GM12878 (cell line): Measurements from ENCODE around the gene GPC6. TPM values are rescaled to one million over a fixed set of nuclear protein-coding genes. Genes with fewer than 3 reads are reported as not detected.

Experiments used
- ATAC-seq: fragments of 200-7000 bp; cut with Tn5 transposase; 3 replicates; pipeline ENCODE4 v1.9.1; 2020; ENCODE audit warnings: mild to moderate bottlenecking, moderate library complexity
- BruUV-seq: library from RNA; stranded (reverse); fragments of 400-500 nt; replicated peaks from 2 replicates; lab custom pipeline; 2021; lab: Mats Ljungman, UMichigan
- CTCF ChIA-PET: fragments of 300-600 bp; sonication (Branson Sonifier 250); formaldehyde crosslinking; extraction: SDS; loops from one replicate; lab custom pipeline; 2021; ENCODE audit warnings: inconsistent platforms; lab: Yijun Ruan, JAX
- POLR2A ChIA-PET: fragments of 350-600 bp; formaldehyde crosslinking; extraction: SDS; loops from one replicate; lab custom pipeline; 2021; ENCODE audit warnings: inconsistent platforms; lab: Charles Lee
- RAD21 ChIA-PET: fragments of 300-600 bp; sonication (Branson Sonifier 250); formaldehyde crosslinking; loops from one replicate; lab custom pipeline; 2023; ENCODE audit warnings: antibody characterized with exemption; ENCODE audit not compliant: unreplicated experiment; lab: Charles Lee
- SMC1A ChIA-PET: fragments of 300-600 bp; sonication (Branson Sonifier 250); formaldehyde crosslinking; loops from one replicate; lab custom pipeline; 2023; ENCODE audit not compliant: unreplicated experiment, uncharacterized antibody; lab: Charles Lee
- DNase-seq: peaks from one replicate; pipeline ENCODE4 v3.0.0-alpha.2; 2011; ENCODE audit warnings: low read depth, low spot score
- FAIRE-seq: peaks from 3 replicates; lab custom pipeline; 2011; peaks lifted over from hg19 to GRCh38; lab: Jason Lieb, UNC
- H2AFZ ChIP-seq: 2 replicates; pipeline ENCODE4 v1.6.0; 2011; ENCODE audit warnings: low read depth, low read length, control low read depth; ENCODE audit not compliant: control insufficient read depth
- H3K27ac ChIP-seq: 2 replicates; pipeline ENCODE4 v1.5.1; 2011; ENCODE audit warnings: control low read depth; ENCODE audit not compliant: control insufficient read depth, insufficient read depth
- H3K27me3 ChIP-seq, 2 experiments: replicated peaks in 1 of 2; 2 replicates each; pipeline versions ENCODE4 v1.6.0 to v1.6.1; 2011; ENCODE audit warnings: low read length in 1 of 2; ENCODE audit not compliant: control insufficient read depth in 2 of 2, insufficient read depth in 2 of 2
- H3K36me3 ChIP-seq, 2 experiments: 2 replicates each; pipeline ENCODE4 v1.5.1; 2011; ENCODE audit warnings: low read length in 1 of 2; ENCODE audit not compliant: control insufficient read depth in 2 of 2, insufficient read depth in 2 of 2
- H3K4me1 ChIP-seq: 2 replicates; pipeline ENCODE4 v1.6.1; 2011; ENCODE audit warnings: mild to moderate bottlenecking, low read length, moderate library complexity, mixed read lengths; ENCODE audit not compliant: control insufficient read depth, insufficient read depth
- H3K4me2 ChIP-seq: 2 replicates; pipeline ENCODE4 v1.6.0; 2011; ENCODE audit warnings: control low read depth; ENCODE audit not compliant: control insufficient read depth, insufficient read depth
- H3K4me3 ChIP-seq: fragments of 200-600 bp; sonication (generic); 2 replicates; pipeline ENCODE4 v1.5.1; 2016
- H3K79me2 ChIP-seq: 2 replicates; pipeline ENCODE4 v1.6.0; 2011; ENCODE audit warnings: low read length; ENCODE audit not compliant: control insufficient read depth, insufficient read depth
- H3K9ac ChIP-seq: 2 replicates; pipeline ENCODE4 v1.8.0; 2011; ENCODE audit warnings: low read length, control low read depth, mixed read lengths; ENCODE audit not compliant: control insufficient read depth, insufficient read depth
- H3K9me3 ChIP-seq: replicated peaks from 3 replicates; pipeline ENCODE4 v1.5.1; 2011; ENCODE audit warnings: mild to moderate bottlenecking, low read length; ENCODE audit not compliant: control insufficient read depth, insufficient read depth
- H4K20me1 ChIP-seq: 2 replicates; pipeline ENCODE4 v1.6.0; 2011; ENCODE audit not compliant: control insufficient read depth, insufficient read depth
- ATF2 ChIP-seq: IDR thresholded peaks from 2 replicates; pipeline ENCODE4 v1.6.1; 2012; ENCODE audit warnings: low read length, inconsistent platforms
- ATF7 ChIP-seq: fragments of 450-650 bp; IDR thresholded peaks from 2 replicates; pipeline ENCODE4 v1.6.1; 2016; ENCODE audit warnings: low read depth, mild to moderate bottlenecking
- CTCF ChIP-seq, 3 experiments: IDR thresholded peaks in 2 of 3; conservative IDR thresholded peaks in 1 of 3; 2 replicates each; pipeline ENCODE4 v1.5.1; 2011; ENCODE audit warnings: low read depth in 3 of 3, low read length in 3 of 3, mild to moderate bottlenecking in 3 of 3, control low read depth in 2 of 3, moderate library complexity in 2 of 3, inconsistent platforms in 1 of 3, mixed read lengths in 1 of 3; ENCODE audit not compliant: control insufficient read depth in 2 of 3, insufficient read depth in 1 of 3; ENCODE audit errors: extremely low read depth in 1 of 3
- RAD21 ChIP-seq: IDR thresholded peaks from 2 replicates; pipeline ENCODE4 v1.6.1; 2011; ENCODE audit warnings: mild to moderate bottlenecking, low read depth, low read length, moderate library complexity; ENCODE audit not compliant: insufficient read depth
- TARDBP ChIP-seq: IDR thresholded peaks from 2 replicates; pipeline ENCODE4 v1.6.1; 2016; ENCODE audit warnings: borderline replicate concordance
- WGBS: methylation state at CpG from one replicate; pipeline ENCODE4 v1.1.6; 2016; ENCODE audit warnings: low lambda C conversion rate; ENCODE audit not compliant: insufficient replicate concordance, insufficient coverage; ENCODE audit errors: missing lambda C conversion rate; 5-methylcytosine and 5-hydroxymethylcytosine counted together
- in situ Hi-C: fragments of 300-500 bp; cut with MboI; formaldehyde crosslinking; loops from 9 replicates; pipeline ENCODE4 v1.14.3; 2018; ENCODE audit warnings: mixed read lengths
- intact Hi-C: fragments of 100-400 bp; cut with micrococcal nuclease; formaldehyde crosslinking; loops from one replicate; pipeline ENCODE4 v1.14.2; 2022; ENCODE audit not compliant: unreplicated experiment
- polyA plus RNA-seq, 11 experiments: library from polyadenylated mRNA; depleted of rRNA in 4 of 11; unstranded in 6 of 11; stranded (reverse) in 5 of 11; fragments of >200 nt; fragmentation: Nextera tagmentation in 4 of 11; fragmentation: Illumina TruSeq in 1 of 11; extraction: Ambion mirVana in 4 of 11; extraction: Trizol in 1 of 11; gene quantifications; 1 replicate in 1 of 11; 2 replicates in 10 of 11; pipeline versions ENCODE4 v1.2.1 to v1.2.3, GENCODE V29; 2011 to 2016; ENCODE audit warnings: inconsistent platforms in 2 of 11, missing spikeins in 2 of 11, low read depth in 1 of 11
- total RNA-seq, 4 experiments: library from RNA; depleted of rRNA in 3 of 4; stranded (reverse); fragments of >200 nt in 3 of 4; fragmentation: Illumina TruSeq in 1 of 4; extraction: Trizol in 1 of 4; gene quantifications; 2 replicates each; pipeline versions ENCODE4 v1.2.1 to v1.2.3, GENCODE V29; 2013 to 2021

GPC6 gene
- total and polyA plus RNA-seq, 10 of the 15 experiments (the other 5 are each of a cell fraction or from before 2014, with no cell fraction given): 0.03 to 0.04 (median 0.03) TPM; not detected in 7

GRCh38 chr13:94416454-94417080 lies 1190.0 kb downstream of the GPC6 start:
- FAIRE-seq (no peak), ATAC-seq (peak; percentile 52), DNase-seq (no peak)
- 36% methylated on average over 7 of the region's 7 CpGs for WGBS
- intact Hi-C loops (no loop called here), in situ Hi-C loops (no loop called here)
- ChIA-PET SMC1A (interaction anchor here (1.0 to 2.3 kb wide), 2 partner anchors 12 to 201 kb away, joined by 4 to 8 read pairs; no protein-coding TSS in a partner anchor), RAD21 (interaction anchor here (0.6 to 2.3 kb wide), 3 partner anchors 12 to 203 kb away, joined by 3 to 5 read pairs (median 3); no protein-coding TSS in a partner anchor), POLR2A (no interaction called here), CTCF (interaction anchor here (0.7 to 1.7 kb wide), 4 partner anchors 10 to 877 kb away, joined by 3 to 9 read pairs (median 6); no protein-coding TSS in a partner anchor)
- no peaks in the 10 kb centered on the region for H3K27me3 ChIP-seq
- no peak overlapping the region for H3K9ac ChIP-seq
- no peak overlapping the region for H3K4me3 ChIP-seq
- TF ChIP-seq ATF2 (no peak), ATF7 (no peak), RAD21 (peak; percentile 38), CTCF (IDR thresholded peaks at IDR 0.05 in 2 of 3, conservative IDR thresholded peaks at IDR 0.05 in 1 of 3; ENCODE audit: control insufficient read depth in 2 of 3, extremely low read depth in 1 of 3, insufficient read depth in 1 of 3, low read depth in 3 of 3, low read length in 3 of 3) (peak; percentile 34 to 60 (median 43); a peak in 4 of 6 replicates), TARDBP (no peak)
- no peaks in the 10 kb centered on the region for H3K4me1 ChIP-seq
- no peaks in the 10 kb centered on the region for H4K20me1 ChIP-seq
- BruUV-seq: no TSS peak
- no peak overlapping the region for H3K4me2 ChIP-seq
- H3K79me2 ChIP-seq: no peaks in the 10 kb centered on the region
- H3K36me3 ChIP-seq: no peaks in the 10 kb centered on the region
- no peak overlapping the region for H2AFZ ChIP-seq
- H3K9me3 ChIP-seq: no peaks in the 10 kb centered on the region
- H3K27ac ChIP-seq: no peak overlapping the region
